DOHH2 (cell line): ENCODE results near the gene BBX.

Source experiments
- CTCF ChIP-seq: fragments of 200-600 bp; sonication (generic); IDR thresholded peaks from one replicate; pipeline ENCODE4 v1.5.1; 2014; ENCODE audit warnings: antibody characterized with exemption, mild to moderate bottlenecking, low read depth, low read length; ENCODE audit not compliant: poor library complexity, severe bottlenecking
- EZH2phosphoT487 ChIP-seq: fragments of 200-600 bp; sonication (generic); IDR thresholded peaks from 2 replicates; pipeline ENCODE4 v1.6.1; 2017; ENCODE audit warnings: borderline replicate concordance, mild to moderate bottlenecking, antibody characterized with exemption, low read length, moderate library complexity, mixed read lengths

- no peak for TF ChIP-seq CTCF
- no peak for TF ChIP-seq EZH2phosphoT487
Measured at GRCh38 chr3:107738486-107739183, 215.9 kb downstream of the BBX start.
